ENCODE data around the gene CFD.

DNA sequence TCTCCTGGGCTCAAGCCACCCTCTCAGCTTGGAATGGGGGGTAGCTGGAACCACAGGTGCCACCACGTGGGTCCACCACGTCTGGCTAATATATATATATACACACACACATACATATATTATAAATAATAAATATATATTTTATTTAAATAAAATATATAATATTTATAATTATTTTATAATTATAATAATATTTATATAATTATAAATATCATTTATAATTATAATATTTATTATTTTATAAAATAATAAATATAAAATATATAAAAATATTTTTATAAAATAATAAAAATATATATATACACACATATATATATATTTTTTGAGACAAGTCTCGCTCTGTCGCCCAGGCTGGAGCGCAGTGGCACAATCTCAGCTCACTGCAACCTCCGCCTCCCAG is 4.9 kb upstream of the CFD start:
- no peak for TF ChIP-seq POLR2A (IDR thresholded peaks at IDR 0.05)
- TF ChIP-seq, protein P1, sequence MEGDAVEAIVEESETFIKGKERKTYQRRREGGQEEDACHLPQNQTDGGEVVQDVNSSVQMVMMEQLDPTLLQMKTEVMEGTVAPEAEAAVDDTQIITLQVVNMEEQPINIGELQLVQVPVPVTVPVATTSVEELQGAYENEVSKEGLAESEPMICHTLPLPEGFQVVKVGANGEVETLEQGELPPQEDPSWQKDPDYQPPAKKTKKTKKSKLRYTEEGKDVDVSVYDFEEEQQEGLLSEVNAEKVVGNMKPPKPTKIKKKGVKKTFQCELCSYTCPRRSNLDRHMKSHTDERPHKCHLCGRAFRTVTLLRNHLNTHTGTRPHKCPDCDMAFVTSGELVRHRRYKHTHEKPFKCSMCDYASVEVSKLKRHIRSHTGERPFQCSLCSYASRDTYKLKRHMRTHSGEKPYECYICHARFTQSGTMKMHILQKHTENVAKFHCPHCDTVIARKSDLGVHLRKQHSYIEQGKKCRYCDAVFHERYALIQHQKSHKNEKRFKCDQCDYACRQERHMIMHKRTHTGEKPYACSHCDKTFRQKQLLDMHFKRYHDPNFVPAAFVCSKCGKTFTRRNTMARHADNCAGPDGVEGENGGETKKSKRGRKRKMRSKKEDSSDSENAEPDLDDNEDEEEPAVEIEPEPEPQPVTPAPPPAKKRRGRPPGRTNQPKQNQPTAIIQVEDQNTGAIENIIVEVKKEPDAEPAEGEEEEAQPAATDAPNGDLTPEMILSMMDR (IDR thresholded peaks at IDR 0.05): no peak
